Ureter (tissue), 1 donor: ENCODE measurements around the gene DLG2. TPM values are rescaled to one million over a fixed set of nuclear protein-coding genes. Genes with fewer than 3 reads are reported as not detected.

Experiments used
- DNase-seq: peaks from one replicate; pipeline ENCODE4 v3.0.0-alpha.2; 2020; ENCODE audit warnings: low spot score
- total RNA-seq: library from RNA; stranded (reverse); gene quantifications from one replicate; pipeline ENCODE4 v1.2.4, GENCODE V29; 2023
- donor health status: DM: yes; HTN: yes; CAD: no.

Gene DLG2
- total RNA-seq, 1 donor from 2014 or later, result 19.5 TPM

GRCh38 chr11:84564180-84564866, 1062.8 kb downstream of the DLG2 start:
- DNase-seq, result no peak

DNA sequence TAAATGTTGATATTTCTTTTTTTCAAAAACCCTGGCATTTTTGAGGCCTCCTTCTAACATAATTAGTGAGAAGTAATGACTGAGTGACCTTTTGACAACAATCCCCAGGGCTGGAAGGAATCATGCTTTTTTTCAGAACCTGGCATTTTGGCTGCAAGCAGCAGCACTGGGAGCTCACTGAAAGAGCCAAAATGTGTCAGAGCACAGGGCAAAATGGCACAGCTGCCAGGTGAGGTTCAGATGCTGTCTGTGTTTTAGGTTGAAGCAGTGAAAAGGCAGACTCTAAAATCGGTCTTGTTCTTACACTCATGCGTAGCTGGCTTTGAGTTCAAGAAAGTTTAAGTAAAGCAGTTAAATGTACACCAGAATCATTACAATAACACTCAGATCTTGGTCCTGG, 1063.8 kb downstream of the DLG2 start:
- no peak for DNase-seq

GRCh38 chr11:84560206-84560605, 1066.9 kb downstream of the DLG2 start:
- DNase-seq, result no peak

DNA sequence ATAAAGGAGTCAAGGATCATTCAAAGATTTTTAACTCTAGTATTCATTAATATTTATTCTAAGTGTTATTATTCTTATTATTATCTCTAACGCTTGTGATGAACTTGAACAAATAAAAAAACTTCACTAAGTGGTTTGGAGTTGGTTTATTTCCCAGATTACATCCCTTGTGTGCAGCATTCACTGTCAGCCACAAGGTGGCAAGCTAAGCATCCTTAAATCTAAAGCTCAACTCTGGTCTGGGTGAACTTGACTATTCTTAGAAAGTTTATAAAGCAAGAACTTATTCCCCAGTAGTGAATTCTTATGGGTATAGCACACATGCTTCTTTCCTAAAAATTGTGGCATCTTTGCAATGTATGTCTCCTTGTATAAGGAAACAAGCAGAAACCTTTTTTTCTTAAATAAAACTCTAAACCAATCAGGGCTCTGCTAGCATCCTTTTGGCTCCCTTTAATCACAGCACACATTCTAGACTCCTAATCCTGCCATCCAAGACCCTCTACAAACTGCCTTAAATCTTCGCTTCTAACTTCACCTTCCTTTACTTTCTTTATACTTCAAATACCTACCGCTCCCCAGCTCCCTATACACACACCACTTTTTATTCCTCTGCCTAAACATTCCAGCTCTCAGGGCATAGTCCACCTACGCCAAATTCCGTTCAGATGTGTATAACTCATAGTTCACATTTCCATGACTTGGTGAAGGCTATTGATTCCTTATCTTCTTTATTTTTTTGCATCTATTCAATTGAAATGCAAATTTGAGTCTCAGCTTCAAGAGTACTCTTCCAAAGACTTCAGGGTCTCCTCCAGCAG, 1068.8 kb downstream of the DLG2 start:
- no peak for DNase-seq

DNA sequence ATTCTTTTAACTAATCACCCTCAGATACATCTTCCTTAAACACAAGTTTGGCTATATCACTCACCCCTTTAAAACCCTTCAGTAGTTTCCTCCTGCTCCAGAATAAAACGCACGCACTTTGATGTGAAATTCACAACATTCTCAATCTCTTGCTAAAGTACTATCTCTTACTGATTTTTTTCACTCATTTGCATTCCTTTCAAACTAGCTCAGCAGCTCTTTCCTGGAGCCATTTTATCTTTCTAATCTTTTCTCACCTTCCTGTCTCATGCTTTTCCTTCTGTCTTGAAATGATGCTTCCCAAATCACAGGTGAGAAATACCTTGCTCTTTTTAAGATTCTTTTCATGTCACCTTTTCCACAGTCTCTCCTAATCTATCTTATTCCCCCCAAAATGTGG, 1074.4 kb downstream of the DLG2 start:
- DNase-seq, result no peak

DNA sequence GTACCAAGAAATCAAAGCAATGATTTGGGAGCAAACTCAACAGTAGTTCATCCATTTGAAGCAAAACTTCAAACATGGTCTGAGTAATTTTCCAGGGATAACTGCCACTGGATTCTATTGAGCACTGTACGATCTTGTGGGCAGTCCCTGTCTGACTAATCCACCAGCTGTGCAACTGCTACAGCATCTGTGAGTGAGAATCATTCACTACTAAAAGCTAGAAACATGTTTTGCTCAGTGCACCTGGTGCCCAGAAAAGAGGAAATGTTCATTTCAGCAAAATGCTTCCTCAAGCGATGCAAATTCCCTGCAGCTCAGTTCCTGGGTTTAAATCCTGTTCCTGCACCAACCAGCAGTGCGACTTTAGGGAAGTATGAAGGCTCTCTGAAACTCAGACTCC, 1077.9 kb downstream of the DLG2 start:
- DNase-seq, result no peak

DNA sequence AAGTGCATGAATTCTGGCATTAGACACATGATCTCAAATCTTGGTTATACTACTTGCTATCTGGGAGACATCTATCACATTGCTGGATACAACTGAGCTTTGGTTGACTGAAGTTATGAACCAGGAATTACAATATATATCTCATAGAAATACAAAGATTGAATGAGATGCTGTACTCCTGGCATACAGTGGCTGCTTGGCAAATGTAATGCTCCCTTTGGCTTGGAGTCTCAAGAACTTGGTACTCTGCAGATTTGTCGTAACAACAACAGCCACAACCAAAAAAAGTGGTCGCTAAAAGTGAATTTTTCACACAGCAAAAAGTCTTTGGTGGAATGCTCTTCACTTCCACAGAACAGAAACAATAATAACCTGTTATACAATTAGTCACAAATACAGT, 1082.6 kb downstream of the DLG2 start:
- no peak for DNase-seq

- DNase-seq, result no peak
These were observed 1083.6 kb downstream of the DLG2 start for GRCh38 chr11:84543367-84544159.

- no peak for DNase-seq
These were observed 1085.3 kb downstream of the DLG2 start for GRCh38 chr11:84541731-84542340.

- no peak for DNase-seq
These were observed 1090.7 kb downstream of the DLG2 start for GRCh38 chr11:84536456-84536855.

GRCh38 chr11:84532364-84532763, 1094.8 kb downstream of the DLG2 start:
- no peak for DNase-seq

DNA sequence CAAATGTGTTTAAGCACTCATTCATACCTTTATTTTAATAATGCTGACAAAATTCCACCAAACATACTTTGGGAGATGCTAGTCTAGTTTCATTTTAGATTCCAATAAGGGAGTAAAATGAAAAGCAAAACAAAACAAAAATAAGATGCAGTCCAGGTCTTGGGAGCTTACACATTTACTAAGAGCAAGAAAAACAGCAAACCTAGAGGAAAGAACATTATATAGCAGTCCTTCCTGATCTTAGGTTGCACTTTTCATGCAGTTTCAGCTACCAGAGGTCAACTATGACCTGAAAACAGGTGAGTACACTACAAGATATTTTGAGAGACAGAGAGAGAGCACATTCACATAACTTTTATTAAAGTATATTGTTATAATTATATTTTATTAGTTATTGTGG, 1100.9 kb downstream of the DLG2 start:
- DNase-seq, result no peak

- DNase-seq, result no peak
These were observed 1102.6 kb downstream of the DLG2 start for GRCh38 chr11:84524422-84525051.

DNA sequence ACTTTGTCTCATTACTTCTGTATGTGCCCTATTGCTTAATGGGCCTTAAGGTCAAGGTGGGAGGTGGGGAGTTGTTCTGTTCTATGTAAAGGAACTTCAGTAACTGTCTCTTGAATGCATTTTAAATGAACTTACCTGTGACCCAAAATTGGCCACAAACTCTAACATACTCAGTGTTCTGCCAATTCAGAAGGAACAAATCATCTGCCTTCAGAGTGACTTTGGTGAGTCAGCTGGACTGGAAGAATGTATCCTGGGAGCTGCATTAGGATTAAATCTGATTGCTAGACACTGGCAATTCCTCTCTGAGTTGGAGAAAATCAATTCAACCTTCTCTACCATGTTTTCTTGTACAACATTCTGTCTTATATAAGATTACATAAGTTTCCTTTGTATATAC, 1104.8 kb downstream of the DLG2 start:
- no peak for DNase-seq

GRCh38 chr11:84518631-84519183, 1108.4 kb downstream of the DLG2 start:
- DNase-seq, result no peak

DNA sequence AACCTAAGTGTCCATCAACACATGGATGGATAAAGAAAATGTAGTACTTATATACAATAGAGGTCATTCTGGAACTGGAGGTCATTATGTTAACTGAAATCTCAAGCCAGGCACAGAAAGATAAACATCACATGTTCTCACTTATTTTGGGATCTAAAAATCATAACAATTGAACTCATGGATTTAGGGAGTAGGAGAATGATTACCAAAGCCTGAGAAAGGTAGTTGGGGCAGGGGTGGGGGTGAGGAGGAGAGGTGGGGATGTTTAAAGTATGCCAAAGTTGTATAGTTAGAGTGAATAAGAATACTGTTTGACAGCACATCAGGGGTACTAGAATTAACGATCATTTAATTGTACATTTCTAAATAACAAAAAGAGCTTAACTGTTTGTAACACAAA, 1112.7 kb downstream of the DLG2 start:
- DNase-seq, result no peak

DNA sequence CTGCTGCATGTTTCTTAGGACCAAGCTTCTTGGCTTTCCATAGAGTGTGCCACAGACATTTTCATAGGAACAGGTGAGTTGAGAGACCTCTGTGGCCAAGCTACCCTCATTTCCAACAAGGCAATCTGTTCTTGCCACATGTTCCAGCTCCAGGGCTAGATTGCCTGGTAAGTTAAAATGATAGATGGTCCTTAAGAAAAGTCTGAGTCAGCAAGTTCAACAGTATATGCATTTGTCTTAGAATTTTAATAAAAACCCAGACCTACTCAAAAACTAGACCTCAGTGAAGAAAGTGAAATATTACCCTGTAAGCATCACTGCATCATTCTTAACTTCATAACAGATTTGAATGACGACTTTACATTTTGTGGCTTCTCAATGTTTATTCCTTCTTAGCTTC, 1123.6 kb downstream of the DLG2 start:
- DNase-seq, result no peak

DNA sequence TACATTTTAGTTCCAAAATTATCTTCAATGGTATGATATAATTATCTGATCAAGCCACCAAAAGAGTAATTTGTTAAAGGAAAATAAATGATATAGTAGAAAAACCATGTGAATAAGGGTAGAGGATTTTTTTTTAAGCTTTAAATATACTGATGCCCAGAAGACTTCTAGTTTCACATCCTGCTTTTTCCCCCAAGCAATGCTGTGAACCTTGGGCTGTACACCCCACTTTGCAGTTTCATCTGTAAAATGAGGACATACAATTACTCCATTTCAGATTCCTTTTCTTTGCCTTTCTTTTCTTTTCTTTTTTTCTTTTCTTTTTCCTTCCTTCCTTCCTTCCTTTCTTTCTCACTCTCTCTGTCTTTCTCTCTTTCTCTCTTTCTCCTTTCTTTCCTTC, 1125.4 kb downstream of the DLG2 start:
- DNase-seq, result no peak

- DNase-seq, result no peak
These were observed 1129.1 kb downstream of the DLG2 start for GRCh38 chr11:84497981-84498411.

DNA sequence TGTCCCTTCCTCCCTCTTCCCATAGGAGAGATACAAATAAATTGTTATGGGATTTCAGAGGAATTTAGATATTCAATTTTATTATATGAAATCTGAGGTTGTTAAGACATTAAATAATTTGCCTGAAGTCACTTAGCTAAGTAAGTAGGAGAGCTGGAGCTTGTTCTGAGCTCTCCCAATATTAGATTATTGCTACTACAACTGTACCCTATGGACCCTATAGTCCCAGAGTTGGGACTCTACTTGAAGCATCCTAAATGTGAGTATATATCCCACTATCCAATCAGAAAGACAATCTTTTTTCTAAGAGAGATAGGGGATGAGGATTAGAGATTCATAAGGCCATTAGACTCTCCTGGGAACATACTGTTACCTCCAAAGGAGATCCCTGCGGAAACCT, 1130.0 kb downstream of the DLG2 start:
- DNase-seq, result no peak

DNA sequence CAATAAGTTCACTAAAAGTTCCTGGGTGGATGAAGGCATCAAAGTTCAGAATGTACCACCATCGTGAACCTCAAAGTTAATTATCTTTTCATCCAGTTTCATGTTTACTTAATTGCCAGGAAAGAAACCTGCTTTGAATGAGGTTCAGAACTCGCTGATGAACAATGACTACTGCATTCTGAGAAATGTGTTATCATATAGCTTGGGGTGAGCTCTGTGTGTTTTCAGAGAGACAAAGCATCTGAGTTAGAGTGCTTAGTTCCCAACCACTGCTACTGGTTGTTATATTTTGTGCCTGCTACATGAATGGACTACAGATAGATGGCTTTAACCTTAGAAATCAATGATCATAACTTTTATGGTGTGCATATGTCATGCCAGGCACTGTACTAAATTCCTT, 1131.0 kb downstream of the DLG2 start:
- DNase-seq, result no peak
